GM04504 (cell line): Measurements from ENCODE around the gene PLAA.
A peak's percentile ranks its signal among the peaks of the same experiment; 100 is the strongest.

Experiments used
- DNase-seq: peaks from one replicate; pipeline ENCODE4 v3.0.0-alpha.2; 2012; ENCODE audit warnings: low read depth

Gene PLAA

GRCh38 chr9:26946753-26947727 lies at the start of gene PLAA:
Gene PLAA (minus strand): TSS chr9:26947242. CDS start chr9:26947045, 197 bp downstream.
- peak; percentile 81 for DNase-seq

- DNase-seq, result no peak
Measured at GRCh38 chr9:26995810-26996209, 48.8 kb upstream of the PLAA start.

- DNase-seq, result no peak
Measured at GRCh38 chr9:26983340-26983739, 36.3 kb upstream of the PLAA start.

DNA sequence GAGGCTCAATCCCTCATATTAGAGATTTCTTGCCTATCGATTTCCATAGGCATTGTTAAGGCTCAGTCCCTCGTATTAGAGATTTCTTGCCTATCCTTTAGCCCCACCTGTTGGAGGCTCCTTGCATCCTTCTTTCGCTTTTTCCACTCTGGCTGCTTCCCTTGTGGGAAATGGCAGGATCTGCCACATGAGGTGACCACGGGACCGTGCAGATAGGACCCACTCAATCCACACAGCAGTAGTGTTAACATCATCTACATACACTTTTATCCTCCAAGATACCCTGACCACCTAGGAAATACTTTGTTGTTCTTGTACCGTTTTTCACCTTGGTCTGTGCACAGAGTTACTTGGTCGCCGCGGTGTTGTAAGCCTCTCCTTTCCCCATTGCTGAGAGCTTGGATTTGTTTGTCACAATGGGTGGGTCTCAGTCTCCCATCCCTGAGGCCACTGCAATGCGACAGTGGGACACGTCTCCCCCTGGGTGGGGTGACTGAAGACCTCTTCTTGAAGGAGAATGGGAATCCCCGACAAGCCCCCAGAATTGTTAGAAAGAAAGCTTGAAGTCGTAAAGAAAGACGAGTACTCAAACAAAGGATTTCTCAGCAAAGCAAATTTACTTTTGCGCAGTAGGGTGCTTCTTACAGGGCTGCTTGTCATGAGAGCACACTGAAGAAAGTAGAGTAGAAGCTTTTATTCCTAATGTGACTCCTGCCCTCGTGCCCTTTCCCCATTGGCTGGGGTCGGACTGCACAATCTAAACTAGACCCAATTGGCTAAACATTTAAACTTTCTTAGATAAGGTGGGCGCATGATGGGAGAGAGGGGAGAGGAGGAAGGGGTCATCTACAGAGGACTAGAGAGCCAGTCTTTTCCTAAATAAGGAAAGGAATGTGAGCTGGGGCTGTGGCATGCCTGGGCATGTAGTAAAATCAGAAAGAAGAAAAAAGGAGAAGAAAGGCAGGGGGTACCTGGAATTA lies 29.0 kb upstream of the PLAA start:
- no peak for DNase-seq

DNA sequence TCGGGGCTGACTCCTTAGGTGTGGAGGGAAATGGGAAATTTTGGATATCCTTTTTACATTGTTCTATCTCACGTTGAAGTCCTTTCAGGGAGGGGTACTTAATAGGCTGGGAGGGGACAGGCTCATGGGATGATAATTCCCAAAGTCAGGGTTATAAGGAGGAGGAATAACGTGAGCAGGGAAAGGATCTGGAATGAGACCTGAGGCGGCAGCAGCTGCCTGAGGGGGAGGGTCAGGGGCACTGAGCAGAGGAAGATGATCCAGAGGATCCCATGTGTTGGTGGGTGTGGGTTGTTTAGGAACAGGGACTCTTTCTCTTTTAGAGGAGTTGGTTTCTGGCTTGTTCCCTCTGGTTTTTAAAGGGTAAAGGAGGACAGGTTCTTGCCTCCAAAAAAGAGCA lies 27.9 kb upstream of the PLAA start:
- no peak for DNase-seq

DNA sequence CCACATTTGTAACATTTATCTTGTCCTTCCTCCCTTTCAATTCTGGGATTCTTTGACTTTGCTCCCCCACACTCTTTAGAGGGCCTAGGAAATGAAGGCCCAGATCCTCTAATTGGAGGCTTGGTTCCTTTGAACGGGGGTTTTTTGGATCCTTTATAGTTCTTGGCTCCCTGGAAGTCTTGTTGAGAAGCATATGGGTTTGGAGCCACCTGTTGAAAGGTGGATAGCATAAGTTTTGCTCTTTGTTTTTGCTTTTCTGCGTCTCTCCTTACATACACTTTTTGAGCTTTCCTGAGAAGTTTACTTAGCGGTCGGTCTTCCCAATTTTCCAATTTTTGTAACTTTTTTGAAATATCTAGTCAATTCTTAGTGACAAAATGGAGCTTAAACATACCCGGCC lies 26.9 kb upstream of the PLAA start:
- DNase-seq, result no peak

DNA sequence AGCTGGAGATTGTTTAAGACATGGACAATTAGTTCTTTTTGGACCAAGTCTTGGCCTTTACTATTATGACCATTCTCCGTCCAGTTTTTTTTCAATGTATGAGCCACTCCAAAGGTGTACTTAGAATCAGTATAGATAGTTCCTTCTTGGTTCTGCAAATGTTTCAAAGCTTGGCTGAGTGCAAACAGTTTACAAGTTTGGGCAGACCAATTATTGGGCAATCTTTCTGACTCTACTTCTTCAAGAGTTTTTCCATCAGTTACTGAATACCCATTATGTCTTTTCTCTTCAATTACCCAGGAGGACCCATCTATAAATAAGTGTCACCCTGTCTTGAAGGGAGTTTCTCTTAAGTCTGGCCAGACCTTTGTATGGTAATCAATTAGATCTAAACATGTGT lies 24.7 kb upstream of the PLAA start:
- no peak for DNase-seq

GRCh38 chr9:26956860-26957233 lies 9.8 kb upstream of the PLAA start:
- DNase-seq, result no peak

- DNase-seq, result peak; percentile 97
Measured at GRCh38 chr9:26955921-26956859, 9.1 kb upstream of the PLAA start, which contains the start of gene IFT74. Gene IFT74 (plus strand): TSS chr9:26956412. CDS start chr9:26961968, 5,556 bp downstream.

- DNase-seq, result no peak
Measured at GRCh38 chr9:26955222-26955903, 8.3 kb upstream of the PLAA start.

GRCh38 chr9:26954050-26954508 lies 7.0 kb upstream of the PLAA start:
- DNase-seq, result no peak

- DNase-seq, result no peak
Measured at GRCh38 chr9:26951794-26952193, 4.8 kb upstream of the PLAA start.

- DNase-seq, result no peak
Measured at GRCh38 chr9:26950521-26950920, 3.5 kb upstream of the PLAA start.

GRCh38 chr9:26949637-26950069 lies 2.6 kb upstream of the PLAA start:
- DNase-seq, result no peak

DNA sequence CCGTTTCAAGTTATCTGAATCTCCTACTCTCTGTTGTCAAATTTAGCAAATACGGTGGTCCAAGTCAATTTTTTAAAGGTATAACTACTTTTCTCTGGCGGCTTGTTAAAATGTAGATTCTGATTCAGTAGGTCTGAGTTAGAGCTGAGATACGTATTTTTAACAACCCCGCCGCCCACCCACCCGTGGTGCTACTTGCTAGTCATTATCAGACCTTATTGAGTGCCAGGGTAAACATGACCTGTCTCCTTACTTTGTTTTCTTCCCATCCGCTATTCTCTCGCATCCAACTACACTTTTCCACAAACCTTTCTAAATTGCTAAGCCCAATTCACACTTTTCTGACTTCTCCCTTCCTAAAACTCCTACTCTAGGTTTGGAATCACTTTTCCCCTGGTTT lies 694 bp upstream of the PLAA start:
- no peak for DNase-seq

DNA sequence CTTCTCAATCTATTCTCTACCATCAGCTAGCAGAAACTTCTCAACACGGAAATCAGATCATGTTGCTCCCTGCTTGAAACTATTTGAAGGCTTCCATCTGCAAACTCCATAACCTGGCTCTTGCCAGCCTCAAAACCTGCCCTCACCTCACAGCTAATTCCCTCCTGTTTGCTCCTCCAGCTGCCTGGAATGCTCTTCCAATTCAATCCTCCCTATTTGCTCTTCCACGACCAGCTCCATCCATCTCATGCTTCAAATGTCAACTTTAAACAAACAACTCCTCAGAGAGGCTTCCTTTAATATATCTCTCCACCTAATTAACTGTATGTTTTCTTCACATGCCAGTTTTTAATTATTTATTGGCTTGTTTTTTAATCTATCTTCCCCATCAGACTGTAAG lies 1.5 kb downstream of the PLAA start:
- DNase-seq, result no peak

GRCh38 chr9:26940779-26941178 lies 6.3 kb downstream of the PLAA start:
- no peak for DNase-seq

GRCh38 chr9:26939955-26940711 lies 6.9 kb downstream of the PLAA start:
- DNase-seq, result no peak

DNA sequence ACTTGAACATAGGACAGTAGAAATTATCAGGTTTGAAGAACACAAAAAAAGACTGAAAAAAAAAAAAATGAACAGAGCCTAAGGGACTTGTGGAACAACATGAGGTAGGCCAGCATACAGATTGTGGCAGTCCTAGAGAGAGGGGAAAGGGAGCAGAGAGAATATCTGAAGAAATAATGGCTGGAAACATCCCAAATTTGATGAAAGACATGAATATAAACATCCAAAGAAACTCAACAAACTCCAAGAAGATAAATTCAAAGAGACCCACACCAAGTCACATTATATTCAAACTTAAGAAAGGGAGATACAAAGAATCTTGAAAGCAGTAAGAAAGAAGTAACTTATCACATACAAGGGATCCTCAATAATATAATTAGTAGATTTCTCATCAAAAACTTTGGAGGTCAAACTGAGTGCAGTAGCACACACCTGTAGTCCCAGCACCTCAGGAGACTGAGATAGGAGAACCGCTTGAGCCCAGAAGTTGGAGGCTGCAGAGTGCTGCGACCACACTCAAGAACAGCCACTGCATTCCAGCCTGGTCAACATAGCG lies 9.1 kb downstream of the PLAA start:
- no peak for DNase-seq

DNA sequence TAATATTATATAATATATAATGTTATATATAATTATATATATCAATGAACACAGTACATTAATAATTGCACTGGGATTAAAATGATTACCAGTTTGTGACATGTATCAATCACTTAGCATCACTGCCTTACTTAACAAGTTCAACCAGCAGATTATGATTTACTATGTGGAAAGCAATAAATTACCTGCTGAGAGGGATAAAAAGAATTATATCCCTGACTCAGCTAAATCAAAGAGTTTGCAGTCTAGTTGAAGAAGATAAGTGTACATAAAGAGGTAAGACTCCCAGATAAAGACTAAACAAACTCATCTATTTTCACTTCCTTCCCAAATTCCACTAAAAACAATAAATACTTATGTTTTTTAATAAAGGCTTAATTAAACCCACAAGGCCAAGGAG lies 11.2 kb downstream of the PLAA start:
- no peak for DNase-seq
